Measurements from ENCODE around the gene IQCM. TPM values are rescaled to one million over a fixed set of nuclear protein-coding genes. Genes with fewer than 3 reads are reported as not detected.

The IQCM gene
- total RNA-seq, 1 donor from 2014 or later = not detected

- Mint-ChIP-seq H3K36me3 (ENCODE audit: low read depth) (no peaks in the 10 kb centered on the region), H3K4me1 (ENCODE audit: low read depth) (no peaks in the 10 kb centered on the region), H3K4me3 (ENCODE audit: unreplicated experiment) (no peak overlapping the region), H3K9me3 (ENCODE audit: low read depth) (no peaks in the 10 kb centered on the region), H3K27me3 (ENCODE audit: low read depth) (peaks cover 1% of the 10 kb centered on the region), H3K27ac (ENCODE audit: unreplicated experiment) (no peak overlapping the region)
- no peak for DNase-seq (ENCODE audit: low spot score)
- TF ChIP-seq CTCF (IDR thresholded peaks at IDR 0.05) = no peak
Measured at GRCh38 chr4:149531861-149532260, 283.8 kb downstream of the IQCM start.

GRCh38 chr4:149523039-149523438, 292.6 kb downstream of the IQCM start:
- DNase-seq (ENCODE audit: low spot score) = no peak
- H3K4me3 Mint-ChIP-seq (ENCODE audit: unreplicated experiment) = no peak overlapping the region
- H3K27ac Mint-ChIP-seq (ENCODE audit: unreplicated experiment) = no peak overlapping the region

GRCh38 chr4:149521611-149522425, 293.8 kb downstream of the IQCM start:
- no peak for DNase-seq (ENCODE audit: low spot score)
- H3K4me3 Mint-ChIP-seq (ENCODE audit: unreplicated experiment) = no peak overlapping the region
- H3K4me1 Mint-ChIP-seq (ENCODE audit: low read depth) = no peaks in the 10 kb centered on the region
- no peak for TF ChIP-seq CTCF (IDR thresholded peaks at IDR 0.05)
- H3K9me3 Mint-ChIP-seq (ENCODE audit: low read depth) = peaks cover 5% of the 10 kb centered on the region
- no peaks in the 10 kb centered on the region for H3K36me3 Mint-ChIP-seq (ENCODE audit: low read depth)
- H3K27ac Mint-ChIP-seq (ENCODE audit: unreplicated experiment) = no peak overlapping the region
- H3K27me3 Mint-ChIP-seq (ENCODE audit: low read depth) = no peaks in the 10 kb centered on the region

More at GRCh38 chr4:149523039-149523438, 292.6 kb downstream of the IQCM start:
- no peak for TF ChIP-seq CTCF (IDR thresholded peaks at IDR 0.05)
- H3K4me1 Mint-ChIP-seq (ENCODE audit: low read depth) = no peaks in the 10 kb centered on the region
- H3K27me3 Mint-ChIP-seq (ENCODE audit: low read depth) = no peaks in the 10 kb centered on the region
- H3K9me3 Mint-ChIP-seq (ENCODE audit: low read depth) = no peaks in the 10 kb centered on the region
- H3K36me3 Mint-ChIP-seq (ENCODE audit: low read depth) = no peaks in the 10 kb centered on the region

- no peak for TF ChIP-seq CTCF (IDR thresholded peaks at IDR 0.05)
- no peak for DNase-seq (ENCODE audit: low spot score)
- Mint-ChIP-seq H3K9me3 (ENCODE audit: low read depth) (peaks cover 5% of the 10 kb centered on the region), H3K4me3 (ENCODE audit: unreplicated experiment) (no peak overlapping the region), H3K27me3 (ENCODE audit: low read depth) (no peaks in the 10 kb centered on the region), H3K4me1 (ENCODE audit: low read depth) (no peaks in the 10 kb centered on the region), H3K27ac (ENCODE audit: unreplicated experiment) (no peak overlapping the region), H3K36me3 (ENCODE audit: low read depth) (no peaks in the 10 kb centered on the region)
Measured at GRCh38 chr4:149518471-149518870, 297.2 kb downstream of the IQCM start.

- Mint-ChIP-seq H3K27ac (ENCODE audit: unreplicated experiment) (no peak overlapping the region), H3K4me1 (ENCODE audit: low read depth) (no peaks in the 10 kb centered on the region), H3K36me3 (ENCODE audit: low read depth) (no peaks in the 10 kb centered on the region), H3K4me3 (ENCODE audit: unreplicated experiment) (no peak overlapping the region), H3K27me3 (ENCODE audit: low read depth) (no peaks in the 10 kb centered on the region), H3K9me3 (ENCODE audit: low read depth) (peaks cover 5% of the 10 kb centered on the region)
- no peak for DNase-seq (ENCODE audit: low spot score)
- TF ChIP-seq CTCF (IDR thresholded peaks at IDR 0.05) = no peak
Measured at GRCh38 chr4:149513081-149513480, 302.6 kb downstream of the IQCM start.

Data from chondrocyte (in vitro differentiated cells).